ENCODE measurements around the gene ACP2.
"Not testable (repeated sequence)": the region's sequence is repeated elsewhere in the genome, so short reads cannot be mapped to it uniquely, and the experiment has no call there.

ACP2 gene

GRCh38 chr11:47208008-47208552 lies 40.5 kb downstream of the ACP2 start:
- not testable (repeated sequence) for DNase-seq (ENCODE audit: low read depth in 4 of 4, low spot score in 1 of 4)

DNA sequence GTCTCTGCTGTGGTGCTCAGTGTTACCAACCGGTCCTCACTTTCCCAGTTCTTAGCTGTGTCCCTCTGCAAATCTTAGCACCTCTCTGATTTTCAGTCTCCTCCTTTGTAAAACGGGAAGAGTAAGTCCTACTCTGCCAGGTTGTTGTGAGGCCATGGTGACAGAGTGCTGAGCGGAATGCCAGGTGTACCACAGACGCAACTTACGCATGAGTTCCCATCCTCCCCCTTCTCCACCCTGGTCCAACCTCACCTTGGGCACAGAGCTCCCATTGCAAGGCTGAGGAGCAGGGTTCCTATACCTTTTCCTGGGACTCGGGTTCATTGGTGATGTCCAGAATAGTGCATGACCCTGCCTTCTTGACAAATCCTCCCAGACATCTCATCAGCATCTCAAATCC lies 41.2 kb downstream of the ACP2 start:
- DNase-seq (ENCODE audit: low read depth in 4 of 4, low spot score in 1 of 4) = no peak

- not testable (repeated sequence) for DNase-seq (ENCODE audit: low read depth in 4 of 4, low spot score in 1 of 4)
Measured at GRCh38 chr11:47206577-47206976, 42.0 kb downstream of the ACP2 start.

GRCh38 chr11:47204637-47204989 lies 44.0 kb downstream of the ACP2 start:
- no peak for DNase-seq (ENCODE audit: low read depth in 4 of 4, low spot score in 1 of 4)

GRCh38 chr11:47202576-47202975 lies 46.0 kb downstream of the ACP2 start:
- DNase-seq (ENCODE audit: low read depth in 4 of 4, low spot score in 1 of 4) = no peak

- no peak for DNase-seq (ENCODE audit: low read depth in 4 of 4, low spot score in 1 of 4)
Measured at GRCh38 chr11:47201015-47201414, 47.6 kb downstream of the ACP2 start.

GRCh38 chr11:47198161-47198560 lies 50.5 kb downstream of the ACP2 start:
- not testable (repeated sequence) for DNase-seq (ENCODE audit: low read depth in 4 of 4, low spot score in 1 of 4)

GRCh38 chr11:47192111-47192510 lies 56.5 kb downstream of the ACP2 start:
- DNase-seq (ENCODE audit: low read depth in 4 of 4, low spot score in 1 of 4) = no peak

GRCh38 chr11:47191137-47191536 lies 57.5 kb downstream of the ACP2 start:
- not testable (repeated sequence) for DNase-seq (ENCODE audit: low read depth in 4 of 4, low spot score in 1 of 4)

All from stimulated activated CD4-positive, alpha-beta T cell treated with anti-CD3 and anti-CD28 coated beads, Interleukin-1b, Interleukin-23, amount 100 ng/mL, for 24 hours (primary cell).